Measurements from ENCODE around the gene AFDN.

DNA sequence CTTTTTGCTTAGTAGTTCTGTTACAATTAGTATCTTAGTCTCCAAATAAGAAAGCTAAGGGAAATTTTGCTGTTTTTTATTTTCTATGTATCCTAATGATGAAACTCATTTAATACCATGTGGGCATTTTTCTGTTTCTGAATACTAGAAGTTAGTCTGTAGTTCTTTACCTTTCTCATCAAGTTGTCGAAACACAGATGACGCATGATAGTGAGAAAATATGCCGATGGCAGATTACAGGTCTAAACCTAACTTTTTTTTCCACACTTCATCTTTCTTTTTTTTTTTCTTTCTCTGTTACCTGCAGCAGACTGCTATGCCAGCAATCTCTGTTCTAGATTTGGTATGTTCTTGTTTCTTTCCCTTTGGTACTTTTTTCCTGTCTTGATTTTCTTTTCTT, 127.4 kb downstream of the AFDN start:
- TF ChIP-seq AFF4 (CRISPR knock-in tag; IDR thresholded peaks at IDR 0.05; ENCODE audit: borderline replicate concordance): no peak
- TF ChIP-seq, protein P1, sequence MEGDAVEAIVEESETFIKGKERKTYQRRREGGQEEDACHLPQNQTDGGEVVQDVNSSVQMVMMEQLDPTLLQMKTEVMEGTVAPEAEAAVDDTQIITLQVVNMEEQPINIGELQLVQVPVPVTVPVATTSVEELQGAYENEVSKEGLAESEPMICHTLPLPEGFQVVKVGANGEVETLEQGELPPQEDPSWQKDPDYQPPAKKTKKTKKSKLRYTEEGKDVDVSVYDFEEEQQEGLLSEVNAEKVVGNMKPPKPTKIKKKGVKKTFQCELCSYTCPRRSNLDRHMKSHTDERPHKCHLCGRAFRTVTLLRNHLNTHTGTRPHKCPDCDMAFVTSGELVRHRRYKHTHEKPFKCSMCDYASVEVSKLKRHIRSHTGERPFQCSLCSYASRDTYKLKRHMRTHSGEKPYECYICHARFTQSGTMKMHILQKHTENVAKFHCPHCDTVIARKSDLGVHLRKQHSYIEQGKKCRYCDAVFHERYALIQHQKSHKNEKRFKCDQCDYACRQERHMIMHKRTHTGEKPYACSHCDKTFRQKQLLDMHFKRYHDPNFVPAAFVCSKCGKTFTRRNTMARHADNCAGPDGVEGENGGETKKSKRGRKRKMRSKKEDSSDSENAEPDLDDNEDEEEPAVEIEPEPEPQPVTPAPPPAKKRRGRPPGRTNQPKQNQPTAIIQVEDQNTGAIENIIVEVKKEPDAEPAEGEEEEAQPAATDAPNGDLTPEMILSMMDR (IDR thresholded peaks at IDR 0.05): no peak
